Activated B cell treated with CpG ODN at 0.5 μM for 24 hours (primary cell): ENCODE measurements around the gene RANBP6. TPM values are rescaled to one million over a fixed set of nuclear protein-coding genes. Genes with fewer than 3 reads are reported as not detected.

Source experiments
- ATAC-seq: fragments of 200-7000 bp; cut with Tn5 transposase; one replicate; pipeline ENCODE4 v1.10.0; 2021; ENCODE audit warnings: low read depth, mild to moderate bottlenecking, moderate library complexity
- CTCF ChIA-PET: fragments of 350-600 bp; sonication (Branson Sonifier 250); formaldehyde crosslinking; loops from one replicate; lab custom pipeline; 2021; ENCODE audit warnings: antibody characterized with exemption; lab: Charles Lee
- POLR2A ChIA-PET: fragments of 350-600 bp; sonication (Branson Sonifier 250); formaldehyde crosslinking; loops from one replicate; lab custom pipeline; 2021; ENCODE audit warnings: antibody characterized with exemption; lab: Charles Lee
- DNase-seq: peaks from one replicate; pipeline ENCODE4 v3.0.0; 2022
- H3K27ac Mint-ChIP-seq: one replicate; pipeline ENCODE4 v1.8.0; 2020; ENCODE audit warnings: mixed read lengths
- H3K27me3 Mint-ChIP-seq: one replicate; pipeline ENCODE4 v1.8.0; 2021; ENCODE audit warnings: mixed read lengths
- H3K36me3 Mint-ChIP-seq: one replicate; pipeline ENCODE4 v1.8.0; 2021; ENCODE audit warnings: low read depth, mixed read lengths
- H3K4me1 Mint-ChIP-seq: one replicate; pipeline ENCODE4 v1.8.0; 2021; ENCODE audit warnings: mixed read lengths
- H3K4me3 Mint-ChIP-seq: one replicate; pipeline ENCODE4 v1.8.0; 2020; ENCODE audit warnings: mild to moderate bottlenecking, mixed read lengths
- H3K9me3 Mint-ChIP-seq: one replicate; pipeline ENCODE4 v1.8.0; 2020; ENCODE audit warnings: mixed read lengths
- CTCF ChIP-seq: fragments of 200-600 bp; IDR thresholded peaks from one replicate; pipeline ENCODE4 v1.8.0; 2022; ENCODE audit warnings: antibody characterized with exemption, mild to moderate bottlenecking
- intact Hi-C: fragments of 100-400 bp; cut with micrococcal nuclease; formaldehyde crosslinking; loops from one replicate; pipeline ENCODE4 v1.15.1; 2024
- total RNA-seq: library from RNA; stranded (reverse); gene quantifications from 2 replicates; pipeline ENCODE4 v1.2.3, GENCODE V29; 2022

Gene RANBP6
- total RNA-seq, 1 donor from 2014 or later, result 22.5 TPM

DNA sequence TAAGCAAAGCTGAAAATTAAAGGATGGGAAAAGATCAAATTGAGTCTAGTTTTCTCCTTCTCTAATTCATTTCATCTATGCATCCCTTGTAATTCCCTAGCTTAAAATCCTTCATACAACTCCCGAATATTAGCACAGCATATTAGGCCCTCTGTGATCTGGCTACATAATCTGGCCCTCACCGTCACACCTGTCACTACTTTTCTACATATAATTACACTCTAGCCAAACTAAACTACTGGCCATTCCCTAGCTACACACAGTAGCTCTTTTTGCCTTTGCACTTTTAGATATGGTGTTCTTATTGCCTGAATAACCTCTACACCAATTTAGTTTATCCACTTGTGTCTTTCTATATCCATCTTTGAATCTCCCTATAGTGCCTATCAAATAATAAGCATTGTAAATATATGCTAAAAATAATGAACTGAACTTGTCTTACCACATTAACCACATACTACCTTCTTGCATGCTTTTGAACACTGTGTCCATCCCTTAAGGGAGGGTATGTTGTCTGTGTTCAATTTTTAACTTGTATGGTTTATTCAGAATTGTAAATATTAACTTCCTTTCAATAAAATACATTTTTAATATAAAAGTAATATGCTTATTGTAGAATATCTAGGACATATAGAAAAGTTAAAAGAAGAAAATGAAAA lies 15.9 kb downstream of the RANBP6 start:
- no peak for TF ChIP-seq CTCF
- intact Hi-C loops, result no loop called here
- Mint-ChIP-seq H3K4me1 (peaks cover 48% of the 10 kb centered on the region), H3K4me3 (no peak overlapping the region), H3K27me3 (no peaks in the 10 kb centered on the region), H3K9me3 (no peaks in the 10 kb centered on the region), H3K36me3 (peaks cover 13% of the 10 kb centered on the region), H3K27ac (no peak overlapping the region)
- POLR2A ChIA-PET, result interaction anchor here (1.2 to 1.6 kb wide), 2 partner anchors 8 to 9 kb away, joined by 3 to 9 read pairs; a partner anchor contains a TSS
- no peak for DNase-seq
- no peak for ATAC-seq
- CTCF ChIA-PET, result no interaction called here

- peaks cover 37% of the 10 kb centered on the region for H3K4me1 Mint-ChIP-seq
- H3K9me3 Mint-ChIP-seq, result no peaks in the 10 kb centered on the region
- no peak for TF ChIP-seq CTCF
- POLR2A ChIA-PET, result interaction anchor here (1.0 kb wide), 1 partner anchor 21 kb away, joined by 3 read pairs; the partner anchor contains the start of gene RANBP6
- H3K36me3 Mint-ChIP-seq, result peaks cover 11% of the 10 kb centered on the region
- CTCF ChIA-PET, result no interaction called here
- DNase-seq, result no peak
- H3K27ac Mint-ChIP-seq, result no peak overlapping the region
- intact Hi-C loops, result no loop called here
- H3K4me3 Mint-ChIP-seq, result no peak overlapping the region
- no peak for ATAC-seq
- H3K27me3 Mint-ChIP-seq, result no peaks in the 10 kb centered on the region
Observed at GRCh38 chr9:5994493-5994892, 20.9 kb downstream of the RANBP6 start.

DNA sequence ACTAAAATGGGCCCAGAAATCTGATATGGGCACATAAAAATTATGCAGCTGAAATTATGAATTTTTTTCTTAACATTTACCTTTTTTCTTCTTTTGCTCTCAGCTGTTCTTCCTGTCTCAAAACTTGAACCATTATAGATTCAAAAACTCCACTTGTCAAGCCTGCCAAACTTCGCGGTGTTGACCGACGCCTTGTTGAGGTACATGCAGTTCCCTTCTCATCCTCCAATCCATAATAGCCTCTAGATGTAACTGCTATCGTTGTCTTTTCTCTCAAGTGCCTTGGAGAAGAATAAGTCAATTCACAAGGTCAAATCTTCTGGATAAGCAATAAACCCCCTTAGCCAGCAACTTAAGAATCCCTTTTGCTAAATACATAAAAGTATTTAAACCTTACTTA lies 27.2 kb downstream of the RANBP6 start:
- ChIA-PET CTCF (no interaction called here), POLR2A (no interaction called here)
- H3K4me3 Mint-ChIP-seq, result no peak overlapping the region
- TF ChIP-seq CTCF, result no peak
- H3K36me3 Mint-ChIP-seq, result peaks cover 43% of the 10 kb centered on the region
- intact Hi-C loops, result no loop called here
- ATAC-seq, result no peak
- H3K27me3 Mint-ChIP-seq, result no peaks in the 10 kb centered on the region
- H3K27ac Mint-ChIP-seq, result no peak overlapping the region
- DNase-seq, result no peak
- H3K9me3 Mint-ChIP-seq, result no peaks in the 10 kb centered on the region
- peaks cover 8% of the 10 kb centered on the region for H3K4me1 Mint-ChIP-seq

DNA sequence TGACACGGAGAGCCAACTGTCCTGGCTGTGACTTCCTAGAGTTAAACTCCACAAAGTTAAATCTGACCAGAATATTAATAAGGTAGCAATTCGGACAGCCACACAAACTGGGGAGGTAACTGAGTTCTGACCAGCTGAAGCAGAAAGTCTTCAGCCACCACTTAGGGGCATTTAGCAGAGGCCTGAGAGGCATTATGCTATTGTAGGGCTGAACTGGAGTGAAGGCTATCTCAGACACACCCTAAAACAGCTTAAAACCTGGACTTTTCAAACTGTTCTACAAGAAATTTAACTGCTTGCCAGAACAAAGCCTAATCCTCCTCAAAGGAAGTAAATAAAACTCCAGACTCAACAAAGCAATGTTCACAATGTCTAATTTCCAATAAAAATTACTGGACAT lies 32.4 kb downstream of the RANBP6 start:
- DNase-seq (no peak), ATAC-seq (no peak)
- Mint-ChIP-seq H3K9me3 (no peaks in the 10 kb centered on the region), H3K27ac (no peak overlapping the region), H3K4me3 (no peak overlapping the region), H3K4me1 (peaks cover 2% of the 10 kb centered on the region), H3K36me3 (peaks cover 52% of the 10 kb centered on the region), H3K27me3 (no peaks in the 10 kb centered on the region)
- intact Hi-C loops, result no loop called here
- CTCF ChIA-PET, result interaction anchor here (1.1 kb wide), 1 partner anchor 71 kb away, joined by 4 read pairs; no protein-coding TSS in a partner anchor
- POLR2A ChIA-PET, result no interaction called here
- TF ChIP-seq CTCF, result no peak

GRCh38 chr9:5982317-5982716 lies 33.1 kb downstream of the RANBP6 start:
- Mint-ChIP-seq H3K4me3 (no peak overlapping the region), H3K4me1 (peaks cover 2% of the 10 kb centered on the region), H3K9me3 (no peaks in the 10 kb centered on the region), H3K27ac (no peak overlapping the region), H3K27me3 (no peaks in the 10 kb centered on the region), H3K36me3 (peaks cover 47% of the 10 kb centered on the region)
- ChIA-PET POLR2A (no interaction called here), CTCF (interaction anchor here (1.1 kb wide), 1 partner anchor 72 kb away, joined by 4 read pairs; no protein-coding TSS in a partner anchor)
- TF ChIP-seq CTCF, result no peak
- no peak for ATAC-seq
- no peak for DNase-seq
- intact Hi-C loops, result no loop called here
